ENCODE data around the gene DKKL1.
A peak's percentile ranks its signal among the peaks of the same experiment; 100 is the strongest.

The DKKL1 gene

DNA sequence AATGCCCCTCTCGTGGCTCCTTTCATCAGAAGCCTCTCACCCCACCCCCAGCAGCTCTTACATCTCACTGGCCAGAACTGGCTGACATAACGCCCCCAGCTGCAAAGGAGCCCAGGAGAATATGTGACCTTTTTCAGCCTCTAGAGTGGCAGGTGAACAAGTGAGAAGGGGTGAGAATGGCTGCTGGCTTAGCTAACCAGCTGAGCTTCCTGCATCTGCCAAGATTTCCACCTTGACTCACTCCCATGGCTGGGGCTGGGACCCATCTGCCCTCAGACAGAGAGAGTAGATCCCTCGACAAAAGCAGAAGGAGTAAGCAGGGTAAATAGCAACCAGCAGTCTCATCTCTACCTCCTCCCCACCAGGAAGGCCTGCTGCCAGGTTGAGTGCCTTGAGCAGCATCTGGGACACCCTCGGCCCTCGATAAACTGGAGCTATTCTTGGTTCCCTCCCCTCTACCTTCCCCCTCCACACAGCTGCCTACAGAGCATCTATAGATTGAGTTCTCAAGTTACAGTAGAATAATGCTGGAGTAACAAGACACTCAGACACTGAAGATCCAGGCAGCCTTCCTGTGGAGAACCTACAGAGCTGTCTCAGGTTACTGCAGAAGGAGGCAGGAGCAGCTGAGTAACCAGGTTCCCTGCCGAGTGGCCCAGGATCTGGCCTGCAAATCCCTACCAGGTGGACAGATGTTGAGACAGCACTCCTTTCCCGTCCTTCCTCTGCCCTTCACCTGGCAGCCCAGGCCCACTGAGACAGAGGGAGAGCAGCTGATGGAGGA lies 39.9 kb downstream of the DKKL1 start:
- H3K4me3 ChIP-seq (ENCODE audit: low read length), result peak overlapping the region; percentile 38; the same call in 1 of the 2 replicates
- peak overlapping the region; percentile 90 for H3K27ac ChIP-seq (ENCODE audit: low read depth, low read length)
- H3K4me1 ChIP-seq (ENCODE audit: insufficient read depth, low read length), result peaks cover 17% of the 10 kb centered on the region
- no peaks in the 10 kb centered on the region for H3K27me3 ChIP-seq (ENCODE audit: insufficient read depth, low read length)
- 29% methylated on average over 7 of the region's 7 CpGs for WGBS
- peak overlapping the region; percentile 45; the same call in 1 of the 2 replicates for H3K9ac ChIP-seq (ENCODE audit: low read depth, low read length)
- no peaks in the 10 kb centered on the region for H3K9me3 ChIP-seq (ENCODE audit: insufficient read depth, low read depth, low read length)
- no peaks in the 10 kb centered on the region for H3K36me3 ChIP-seq (ENCODE audit: insufficient read depth, low read length)

DNA sequence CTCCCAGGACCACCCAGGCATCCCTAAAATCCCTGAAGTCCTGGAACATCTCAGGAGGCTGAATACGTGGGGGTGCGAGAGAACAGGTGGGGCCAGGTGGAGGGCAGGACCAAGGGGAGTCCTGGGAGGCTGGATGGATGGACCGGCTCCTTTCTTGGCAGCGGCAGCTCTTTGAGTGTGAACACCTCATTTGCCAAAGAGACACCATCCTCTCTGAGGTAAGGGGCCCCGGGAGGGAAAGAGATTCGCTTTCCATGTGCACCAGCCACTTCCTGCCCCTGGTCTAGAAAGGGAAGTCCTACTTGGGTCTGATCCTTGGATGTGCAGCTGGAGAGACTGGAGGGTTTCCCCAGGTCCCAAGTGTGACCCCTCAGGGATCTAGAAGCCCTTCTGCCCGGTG lies 43.4 kb downstream of the DKKL1 start:
- no peak overlapping the region for H3K27ac ChIP-seq (ENCODE audit: low read depth, low read length)
- no peaks in the 10 kb centered on the region for H3K36me3 ChIP-seq (ENCODE audit: insufficient read depth, low read length)
- peaks cover 15% of the 10 kb centered on the region for H3K4me1 ChIP-seq (ENCODE audit: insufficient read depth, low read length)
- H3K27me3 ChIP-seq (ENCODE audit: insufficient read depth, low read length), result no peaks in the 10 kb centered on the region
- H3K9me3 ChIP-seq (ENCODE audit: insufficient read depth, low read depth, low read length), result no peaks in the 10 kb centered on the region
- WGBS, result 89% methylated on average over 7 of the region's 7 CpGs
- H3K9ac ChIP-seq (ENCODE audit: low read depth, low read length), result no peak overlapping the region
- H3K4me3 ChIP-seq (ENCODE audit: low read length), result no peak overlapping the region

GRCh38 chr19:49407482-49408015 lies 43.9 kb downstream of the DKKL1 start:
- Histone ChIP-seq H3K27me3 (ENCODE audit: insufficient read depth, low read length) (no peaks in the 10 kb centered on the region), H3K9me3 (ENCODE audit: insufficient read depth, low read depth, low read length) (no peaks in the 10 kb centered on the region), H3K4me3 (ENCODE audit: low read length) (no peak overlapping the region), H3K4me1 (ENCODE audit: insufficient read depth, low read length) (peaks cover 15% of the 10 kb centered on the region), H3K9ac (ENCODE audit: low read depth, low read length) (no peak overlapping the region), H3K27ac (ENCODE audit: low read depth, low read length) (no peak overlapping the region), H3K36me3 (ENCODE audit: insufficient read depth, low read length) (no peaks in the 10 kb centered on the region)
- 94% methylated on average over 16 of the region's 16 CpGs for WGBS

DNA sequence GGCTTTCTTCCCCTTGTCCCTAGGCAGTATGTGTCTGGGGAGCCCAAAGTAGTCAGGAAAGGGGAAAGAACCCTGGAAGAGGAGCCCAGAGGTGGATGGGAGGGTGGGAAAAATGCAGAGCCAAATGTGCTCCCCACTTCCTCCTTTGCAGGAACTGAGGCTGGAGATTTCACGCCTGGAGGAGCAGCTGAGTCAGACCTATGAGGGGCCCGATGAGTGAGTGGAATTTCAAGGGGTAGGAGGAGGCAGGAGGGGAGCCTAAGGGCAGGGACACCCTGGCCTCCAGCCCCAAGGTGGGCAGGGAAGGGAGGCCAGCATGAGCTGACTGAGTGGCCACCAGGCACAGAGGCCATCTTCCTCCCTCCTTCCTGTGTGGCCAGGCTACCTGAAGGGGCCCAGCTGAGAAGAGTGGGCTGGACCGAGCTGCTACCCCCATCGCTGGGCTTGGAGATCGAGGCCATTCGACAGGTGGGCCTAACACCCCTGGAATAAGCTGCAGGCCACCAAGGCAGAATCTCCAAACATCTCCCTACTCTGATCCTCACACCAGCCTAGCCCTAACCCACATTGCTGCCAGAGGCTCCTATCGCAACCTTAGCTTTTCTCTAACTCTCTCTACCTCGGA lies 45.3 kb downstream of the DKKL1 start:
- WGBS, result 91% methylated on average over 8 of the region's 8 CpGs
- H3K9ac ChIP-seq (ENCODE audit: low read depth, low read length), result no peak overlapping the region
- peaks cover 11% of the 10 kb centered on the region for H3K4me1 ChIP-seq (ENCODE audit: insufficient read depth, low read length)
- no peak overlapping the region for H3K27ac ChIP-seq (ENCODE audit: low read depth, low read length)
- no peaks in the 10 kb centered on the region for H3K36me3 ChIP-seq (ENCODE audit: insufficient read depth, low read length)
- H3K9me3 ChIP-seq (ENCODE audit: insufficient read depth, low read depth, low read length), result no peaks in the 10 kb centered on the region
- H3K27me3 ChIP-seq (ENCODE audit: insufficient read depth, low read length), result no peaks in the 10 kb centered on the region
- no peak overlapping the region for H3K4me3 ChIP-seq (ENCODE audit: low read length)

DNA sequence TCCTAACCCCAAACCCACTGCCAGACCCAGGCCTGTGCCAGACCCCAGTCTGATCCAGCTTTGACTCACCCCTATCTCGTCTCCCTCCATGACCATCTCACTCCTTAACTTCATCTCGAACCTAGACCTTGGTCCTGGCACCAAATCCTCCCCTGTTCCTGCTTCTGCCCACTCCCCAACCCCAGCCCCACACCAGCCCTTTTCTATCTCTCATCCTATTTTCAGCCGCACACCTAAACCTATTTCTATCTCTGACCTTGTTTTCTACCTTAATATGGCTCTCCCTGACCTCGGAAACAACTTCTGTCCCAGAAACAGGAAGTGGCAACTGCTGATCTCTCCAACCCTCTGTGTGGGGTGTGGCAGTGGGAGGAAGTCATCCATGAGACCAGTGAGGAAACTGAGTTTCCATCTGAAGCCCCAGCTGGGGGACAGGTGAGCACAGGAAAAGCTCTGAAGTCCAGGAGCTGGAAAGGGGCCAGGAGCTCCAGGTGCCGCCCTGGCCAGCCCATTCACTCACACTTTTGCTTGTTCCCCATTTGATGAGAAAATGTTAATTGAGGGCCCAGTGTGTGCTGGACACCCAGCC lies 45.9 kb downstream of the DKKL1 start:
- H3K9me3 ChIP-seq (ENCODE audit: insufficient read depth, low read depth, low read length), result no peaks in the 10 kb centered on the region
- no peak overlapping the region for H3K4me3 ChIP-seq (ENCODE audit: low read length)
- H3K27me3 ChIP-seq (ENCODE audit: insufficient read depth, low read length), result no peaks in the 10 kb centered on the region
- H3K4me1 ChIP-seq (ENCODE audit: insufficient read depth, low read length), result peaks cover 5% of the 10 kb centered on the region
- H3K36me3 ChIP-seq (ENCODE audit: insufficient read depth, low read length), result no peaks in the 10 kb centered on the region
- H3K9ac ChIP-seq (ENCODE audit: low read depth, low read length), result no peak overlapping the region
- H3K27ac ChIP-seq (ENCODE audit: low read depth, low read length), result no peak overlapping the region
- whole genome bisulfite sequencing, result 93% methylated on average over 5 of the region's 5 CpGs

- WGBS, result 90% methylated on average over 3 of the region's 3 CpGs
- H3K9ac ChIP-seq (ENCODE audit: low read depth, low read length), result no peak overlapping the region
- no peaks in the 10 kb centered on the region for H3K36me3 ChIP-seq (ENCODE audit: insufficient read depth, low read length)
- no peak overlapping the region for H3K27ac ChIP-seq (ENCODE audit: low read depth, low read length)
- no peaks in the 10 kb centered on the region for H3K9me3 ChIP-seq (ENCODE audit: insufficient read depth, low read depth, low read length)
- no peaks in the 10 kb centered on the region for H3K27me3 ChIP-seq (ENCODE audit: insufficient read depth, low read length)
- H3K4me1 ChIP-seq (ENCODE audit: insufficient read depth, low read length), result peaks cover 8% of the 10 kb centered on the region
- no peak overlapping the region for H3K4me3 ChIP-seq (ENCODE audit: low read length)
These were observed 48.1 kb downstream of the DKKL1 start for GRCh38 chr19:49411681-49412326.

GRCh38 chr19:49413348-49413747 lies 49.7 kb downstream of the DKKL1 start:
- Histone ChIP-seq H3K4me3 (ENCODE audit: low read length) (no peak overlapping the region), H3K4me1 (ENCODE audit: insufficient read depth, low read length) (peaks cover 8% of the 10 kb centered on the region), H3K36me3 (ENCODE audit: insufficient read depth, low read length) (no peaks in the 10 kb centered on the region), H3K27ac (ENCODE audit: low read depth, low read length) (no peak overlapping the region), H3K9ac (ENCODE audit: low read depth, low read length) (no peak overlapping the region), H3K27me3 (ENCODE audit: insufficient read depth, low read length) (no peaks in the 10 kb centered on the region), H3K9me3 (ENCODE audit: insufficient read depth, low read depth, low read length) (no peaks in the 10 kb centered on the region)
- 75% methylated on average over 9 of the region's 9 CpGs for WGBS

DNA sequence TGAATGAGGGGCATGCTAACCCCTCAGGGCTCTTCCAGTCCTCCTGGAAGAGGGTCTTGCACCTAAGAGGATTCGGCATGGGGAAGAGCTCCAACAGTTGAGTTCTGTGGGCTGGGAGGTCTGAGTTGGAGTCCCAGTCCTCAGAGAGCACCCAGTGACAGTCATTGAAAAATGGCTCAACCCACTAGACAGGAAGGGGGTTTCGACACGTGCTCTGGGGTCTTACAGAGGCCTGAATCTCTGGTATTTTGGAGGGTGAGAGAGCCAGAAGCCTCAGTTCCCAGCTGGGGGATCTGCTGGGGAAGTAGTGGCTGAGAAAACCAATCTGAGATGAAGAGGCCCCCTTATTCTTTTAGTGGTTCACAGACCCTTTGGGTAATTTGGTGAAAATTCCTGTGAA lies 50.6 kb downstream of the DKKL1 start:
- Histone ChIP-seq H3K36me3 (ENCODE audit: insufficient read depth, low read length) (no peaks in the 10 kb centered on the region), H3K9ac (ENCODE audit: low read depth, low read length) (no peak overlapping the region), H3K4me1 (ENCODE audit: insufficient read depth, low read length) (peaks cover 8% of the 10 kb centered on the region), H3K27me3 (ENCODE audit: insufficient read depth, low read length) (no peaks in the 10 kb centered on the region), H3K9me3 (ENCODE audit: insufficient read depth, low read depth, low read length) (no peaks in the 10 kb centered on the region), H3K4me3 (ENCODE audit: low read length) (no peak overlapping the region), H3K27ac (ENCODE audit: low read depth, low read length) (no peak overlapping the region)
- 98% methylated on average over 3 of the region's 3 CpGs for WGBS

- H3K27ac ChIP-seq (ENCODE audit: low read depth, low read length), result no peak overlapping the region
- H3K4me3 ChIP-seq (ENCODE audit: low read length), result no peak overlapping the region
- H3K36me3 ChIP-seq (ENCODE audit: insufficient read depth, low read length), result no peaks in the 10 kb centered on the region
- no peaks in the 10 kb centered on the region; the same call in 1 of the 2 replicates for H3K27me3 ChIP-seq (ENCODE audit: insufficient read depth, low read length)
- 67% methylated on average over 15 of the region's 15 CpGs for WGBS
- H3K9me3 ChIP-seq (ENCODE audit: insufficient read depth, low read depth, low read length), result no peaks in the 10 kb centered on the region
- peaks cover 8% of the 10 kb centered on the region for H3K4me1 ChIP-seq (ENCODE audit: insufficient read depth, low read length)
- no peak overlapping the region for H3K9ac ChIP-seq (ENCODE audit: low read depth, low read length)
These were observed 51.6 kb downstream of the DKKL1 start for GRCh38 chr19:49415102-49415809.

DNA sequence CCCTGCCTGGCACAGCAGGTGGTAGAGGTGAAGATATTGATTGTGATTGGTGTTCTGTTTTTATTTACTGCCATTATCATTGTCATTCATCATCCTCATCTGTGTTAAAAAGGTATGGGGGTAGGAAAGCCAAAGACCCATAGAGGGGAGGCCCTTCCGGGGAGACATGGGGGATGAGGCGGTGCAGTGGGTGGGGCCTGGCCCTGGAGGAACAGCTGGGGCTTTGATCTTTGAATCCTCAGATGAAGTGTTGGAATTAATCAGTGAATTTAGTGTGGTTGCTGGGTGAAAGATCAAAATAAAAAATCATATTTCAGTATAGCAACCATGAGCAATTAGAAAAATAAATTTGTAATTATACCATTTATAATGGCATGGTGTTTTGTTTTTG lies 52.1 kb downstream of the DKKL1 start:
- H3K36me3 ChIP-seq (ENCODE audit: insufficient read depth, low read length), result no peaks in the 10 kb centered on the region
- no peaks in the 10 kb centered on the region; the same call in 1 of the 2 replicates for H3K27me3 ChIP-seq (ENCODE audit: insufficient read depth, low read length)
- no peak overlapping the region for H3K27ac ChIP-seq (ENCODE audit: low read depth, low read length)
- peaks cover 13% of the 10 kb centered on the region for H3K4me1 ChIP-seq (ENCODE audit: insufficient read depth, low read length)
- H3K4me3 ChIP-seq (ENCODE audit: low read length), result no peak overlapping the region
- no peaks in the 10 kb centered on the region for H3K9me3 ChIP-seq (ENCODE audit: insufficient read depth, low read depth, low read length)
- no peak overlapping the region for H3K9ac ChIP-seq (ENCODE audit: low read depth, low read length)
- 94% methylated on average over 2 of the region's 2 CpGs for WGBS

Measured in HUES64 (cell line).